Mesenchymal stem cell (in vitro differentiated cells and primary cell): Measurements from ENCODE around the gene ILRUN.

Source experiments
- DNase-seq: peaks from one replicate; pipeline ENCODE4 v3.0.0-alpha.2; 2013
- H2AFZ ChIP-seq: one replicate; pipeline ENCODE4 v1.6.1; 2013; ENCODE audit warnings: low read depth, mild to moderate bottlenecking, control low read depth, inconsistent platforms, low read length, moderate library complexity
- H2AK5ac ChIP-seq: 2 replicates; pipeline ENCODE4 v1.6.1; 2013; ENCODE audit warnings: low read length, moderate library complexity, mild to moderate bottlenecking, inconsistent platforms; ENCODE audit not compliant: severe bottlenecking
- H2BK120ac ChIP-seq: one replicate; pipeline ENCODE4 v1.6.1; 2013; ENCODE audit warnings: low read depth, mild to moderate bottlenecking, inconsistent platforms, low read length, moderate library complexity
- H2BK12ac ChIP-seq, 2 experiments: one replicate each; pipeline ENCODE4 v1.6.1; 2013; ENCODE audit warnings: inconsistent platforms in 2 of 2, low read length in 2 of 2, mild to moderate bottlenecking in 2 of 2, moderate library complexity in 2 of 2, control low read depth in 1 of 2
- H2BK15ac ChIP-seq: one replicate; pipeline ENCODE4 v1.6.1; 2013; ENCODE audit warnings: mild to moderate bottlenecking, low read depth, inconsistent platforms; ENCODE audit not compliant: poor library complexity, severe bottlenecking
- H2BK5ac ChIP-seq: 2 replicates; pipeline ENCODE4 v1.6.1; 2013; ENCODE audit warnings: low read depth, mild to moderate bottlenecking, low read length, control low read depth, inconsistent platforms; ENCODE audit not compliant: poor library complexity, severe bottlenecking
- H3K14ac ChIP-seq, 2 experiments: one replicate each; pipeline ENCODE4 v1.6.1; 2013; ENCODE audit warnings: inconsistent platforms in 2 of 2, low read length in 2 of 2, control low read depth in 1 of 2, mild to moderate bottlenecking in 1 of 2, moderate library complexity in 1 of 2
- H3K18ac ChIP-seq, 2 experiments: one replicate each; pipeline ENCODE4 v1.6.1; 2013; ENCODE audit warnings: inconsistent platforms in 2 of 2, low read length in 2 of 2, control low read depth in 1 of 2, low read depth in 1 of 2, mild to moderate bottlenecking in 1 of 2
- H3K23ac ChIP-seq, 2 experiments: one replicate each; pipeline ENCODE4 v1.6.1; 2013; ENCODE audit warnings: inconsistent platforms in 2 of 2, low read length in 2 of 2, mild to moderate bottlenecking in 2 of 2, moderate library complexity in 2 of 2, control low read depth in 1 of 2
- H3K27ac ChIP-seq: 2 replicates; pipeline ENCODE4 v1.5.1; 2013; ENCODE audit warnings: mild to moderate bottlenecking, moderate library complexity, low read length, control low read depth, inconsistent platforms; ENCODE audit not compliant: poor library complexity, severe bottlenecking
- H3K27me3 ChIP-seq, 2 experiments: 2 replicates each; pipeline versions ENCODE4 v1.6.1 to v1.7.0; 2013; ENCODE audit warnings: low read length in 2 of 2, mild to moderate bottlenecking in 2 of 2, moderate library complexity in 2 of 2, control low read depth in 1 of 2, inconsistent platforms in 1 of 2; ENCODE audit not compliant: control insufficient read depth in 1 of 2, insufficient read depth in 1 of 2
- H3K36me3 ChIP-seq, 2 experiments: 2 replicates each; pipeline versions ENCODE4 v1.6.1 to v1.7.0; 2013; ENCODE audit warnings: low read length in 2 of 2, control low read depth in 1 of 2, inconsistent platforms in 1 of 2, low read depth in 1 of 2, mild to moderate bottlenecking in 1 of 2; ENCODE audit not compliant: insufficient read depth in 2 of 2, control insufficient read depth in 1 of 2
- H3K4ac ChIP-seq, 2 experiments: one replicate each; pipeline ENCODE4 v1.6.1; 2013; ENCODE audit warnings: inconsistent platforms in 2 of 2, low read length in 2 of 2, mild to moderate bottlenecking in 2 of 2, moderate library complexity in 2 of 2, control low read depth in 1 of 2, low read depth in 1 of 2
- H3K4me1 ChIP-seq: 2 replicates; pipeline ENCODE4 v1.6.1; 2013; ENCODE audit warnings: low read depth, low read length, control low read depth; ENCODE audit not compliant: control insufficient read depth, insufficient read depth
- H3K4me2 ChIP-seq: 2 replicates; pipeline ENCODE4 v1.6.1; 2013; ENCODE audit warnings: low read length, mild to moderate bottlenecking, inconsistent platforms; ENCODE audit not compliant: poor library complexity, severe bottlenecking
- H3K4me3 ChIP-seq, 2 experiments: 2 replicates each; pipeline versions ENCODE4 v1.5.1 to v1.7.0; 2013; ENCODE audit warnings: low read length in 2 of 2, mild to moderate bottlenecking in 2 of 2, control low read depth in 1 of 2, low read depth in 1 of 2; ENCODE audit not compliant: insufficient read depth in 1 of 2
- H3K79me1 ChIP-seq: replicated peaks from 2 replicates; pipeline ENCODE4 v1.6.1; 2013; ENCODE audit warnings: mild to moderate bottlenecking, control low read depth, low read length, inconsistent platforms; ENCODE audit not compliant: poor library complexity, severe bottlenecking
- H3K9ac ChIP-seq: 2 replicates; pipeline ENCODE4 v1.7.0; 2013; ENCODE audit warnings: mild to moderate bottlenecking, low read length, moderate library complexity
- H3K9me3 ChIP-seq: 2 replicates; pipeline ENCODE4 v1.7.0; 2013; ENCODE audit warnings: mild to moderate bottlenecking, low read length; ENCODE audit not compliant: control insufficient read depth
- H4K8ac ChIP-seq: one replicate; pipeline ENCODE4 v1.6.1; 2013; ENCODE audit warnings: inconsistent platforms, mild to moderate bottlenecking, low read length, moderate library complexity
- H4K91ac ChIP-seq: one replicate; pipeline ENCODE4 v1.6.1; 2013; ENCODE audit warnings: mild to moderate bottlenecking, low read length, inconsistent platforms
- WGBS: methylation state at CpG from one replicate; pipeline ENCODE4 v1.1.7; 2013; ENCODE audit warnings: mixed read lengths; 5-methylcytosine and 5-hydroxymethylcytosine counted together

ILRUN gene

DNA sequence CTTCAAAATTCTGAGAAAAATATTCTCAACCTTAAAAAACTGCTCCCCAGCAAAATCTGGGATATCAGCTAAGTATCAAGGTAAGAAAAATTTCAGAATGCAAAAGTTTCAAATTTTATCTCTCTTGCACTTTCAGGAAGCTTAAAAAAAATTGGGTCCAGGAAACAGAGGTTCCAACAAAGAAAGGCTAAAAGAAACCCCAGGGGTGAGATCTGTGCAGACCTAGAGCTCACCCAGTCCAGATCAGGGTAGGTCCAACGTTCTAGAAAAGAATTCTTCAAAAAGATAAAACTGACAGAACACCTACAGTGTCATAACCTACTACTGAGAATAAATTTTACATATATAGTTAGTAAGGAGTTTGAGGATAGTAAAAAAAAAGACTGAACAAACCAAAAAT lies 23.5 kb downstream of the ILRUN start:
- Histone ChIP-seq H3K9me3 (no peaks in the 10 kb centered on the region), H2AFZ (no peak overlapping the region), H2AK5ac (no peak overlapping the region), H2BK120ac (no peak overlapping the region), H3K79me1 (peaks cover 30% of the 10 kb centered on the region), H4K91ac (no peak overlapping the region), H3K36me3 (no peaks in the 10 kb centered on the region), H2BK5ac (no peak overlapping the region), H3K4me3 (no peak overlapping the region), H2BK12ac (no peak overlapping the region), H3K23ac (no peak overlapping the region), H3K18ac (no peak overlapping the region), H3K4me1 (peaks cover 10% of the 10 kb centered on the region), H3K9ac (peak overlapping the region; percentile 63), H4K8ac (no peak overlapping the region), H3K27ac (no peak overlapping the region), H3K27me3 (no peaks in the 10 kb centered on the region), H3K4me2 (no peak overlapping the region), H3K4ac (no peak overlapping the region), H3K14ac (peak overlapping the region in 1 of 2 experiments; percentile 38), H2BK15ac (no peak overlapping the region)
- WGBS = no CpG with 5 or more reads among the region's 1 CpG
- no peak for DNase-seq

DNA sequence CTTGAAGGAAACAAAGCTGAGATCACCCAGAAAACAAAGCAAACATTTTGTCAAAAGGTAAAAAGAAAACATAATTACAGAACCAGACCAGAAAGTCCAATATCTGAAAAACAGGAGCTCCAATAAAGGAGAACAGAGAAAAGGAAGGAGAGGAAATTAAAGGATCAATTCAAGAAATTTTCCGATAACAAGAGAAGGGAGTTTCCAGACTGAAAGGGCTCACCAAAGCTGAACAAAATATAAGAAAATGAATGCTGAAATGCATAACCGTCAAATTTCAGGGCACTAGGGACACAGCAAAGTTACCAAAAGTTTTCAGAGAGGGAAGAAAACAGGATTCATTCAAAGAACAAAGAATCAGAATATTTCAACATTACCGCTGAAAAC lies 23.9 kb downstream of the ILRUN start:
- no peak overlapping the region for H4K8ac ChIP-seq
- no peak overlapping the region for H2BK15ac ChIP-seq
- DNase-seq = no peak
- H2AK5ac ChIP-seq = no peak overlapping the region
- H3K4me1 ChIP-seq = peaks cover 10% of the 10 kb centered on the region
- H3K14ac ChIP-seq = no peak overlapping the region
- no peak overlapping the region for H2BK120ac ChIP-seq
- H4K91ac ChIP-seq = no peak overlapping the region
- no peak overlapping the region for H2BK5ac ChIP-seq
- no peak overlapping the region for H2BK12ac ChIP-seq
- H3K18ac ChIP-seq = no peak overlapping the region
- no peaks in the 10 kb centered on the region for H3K9me3 ChIP-seq
- no peak overlapping the region for H2AFZ ChIP-seq
- peaks cover 29% of the 10 kb centered on the region for H3K79me1 ChIP-seq
- no peak overlapping the region for H3K27ac ChIP-seq
- no peaks in the 10 kb centered on the region for H3K27me3 ChIP-seq
- H3K36me3 ChIP-seq = no peaks in the 10 kb centered on the region
- WGBS = 98% methylated on average over 2 of the region's 3 CpGs
- no peak overlapping the region for H3K23ac ChIP-seq
- H3K9ac ChIP-seq = peak overlapping the region; percentile 63
- H3K4me3 ChIP-seq = no peak overlapping the region
- no peak overlapping the region for H3K4ac ChIP-seq
- no peak overlapping the region for H3K4me2 ChIP-seq

DNA sequence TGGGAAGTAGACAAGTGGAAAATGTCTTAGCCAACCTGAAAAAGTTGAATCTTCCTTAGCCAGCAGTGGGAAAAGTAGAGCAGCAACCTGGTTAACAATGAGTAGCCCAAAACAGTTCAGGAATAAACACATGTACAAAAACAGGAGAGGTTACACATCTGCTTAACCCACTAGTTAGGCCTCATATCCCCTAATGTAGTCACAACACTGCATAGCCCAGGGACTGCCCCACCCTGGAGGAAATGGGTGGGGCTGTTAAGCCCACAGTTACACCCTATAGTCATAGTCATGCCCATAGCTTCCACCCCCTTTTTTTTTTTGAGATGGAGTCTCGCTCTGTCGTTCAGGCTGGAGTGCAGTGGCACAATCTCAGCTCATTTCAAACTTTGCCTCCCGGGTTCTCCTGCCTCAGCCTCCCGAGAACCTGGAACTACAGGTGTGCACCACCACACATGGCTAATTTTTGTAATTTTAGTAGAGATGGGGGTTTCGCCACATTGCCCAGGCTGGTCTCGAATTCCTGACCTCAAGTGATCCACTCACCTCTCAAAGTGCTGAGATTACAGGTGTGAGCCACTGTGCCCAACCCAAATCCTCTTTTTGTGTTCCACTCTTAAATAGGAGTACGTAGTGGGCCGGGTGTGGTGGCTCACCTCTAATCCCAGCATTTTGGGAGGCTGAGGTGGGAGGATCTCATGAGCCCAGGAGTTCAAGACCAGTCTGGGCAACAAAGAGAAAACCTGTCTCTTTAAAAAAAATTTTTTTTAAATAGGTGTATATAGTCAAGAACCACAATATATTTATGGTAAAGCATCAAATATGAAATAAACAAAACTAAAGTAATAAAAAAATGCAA lies 24.5 kb downstream of the ILRUN start:
- H3K23ac ChIP-seq = no peak overlapping the region
- H2AFZ ChIP-seq = no peak overlapping the region
- H2BK120ac ChIP-seq = no peak overlapping the region
- no peak overlapping the region for H3K4me2 ChIP-seq
- peaks cover 10% of the 10 kb centered on the region for H3K4me1 ChIP-seq
- H3K4me3 ChIP-seq = peak overlapping the region in 1 of 2 experiments; percentile 6
- H3K27ac ChIP-seq = no peak overlapping the region
- peak overlapping the region; percentile 73 for H2AK5ac ChIP-seq
- H3K27me3 ChIP-seq = no peaks in the 10 kb centered on the region
- no peak overlapping the region for H4K91ac ChIP-seq
- H2BK15ac ChIP-seq = no peak overlapping the region
- peak overlapping the region in 1 of 2 experiments; percentile 55 for H3K14ac ChIP-seq
- peak overlapping the region; percentile 63 for H3K9ac ChIP-seq
- peak overlapping the region in 1 of 2 experiments; percentile 39 for H2BK12ac ChIP-seq
- DNase-seq = peak; percentile 39
- no peaks in the 10 kb centered on the region for H3K9me3 ChIP-seq
- WGBS = 94% methylated on average over 7 of the region's 8 CpGs
- peaks cover 27% of the 10 kb centered on the region for H3K79me1 ChIP-seq
- no peak overlapping the region for H4K8ac ChIP-seq
- H3K18ac ChIP-seq = peak overlapping the region in 1 of 2 experiments; percentile 12
- H2BK5ac ChIP-seq = no peak overlapping the region
- peak overlapping the region in 1 of 2 experiments; percentile 28 for H3K4ac ChIP-seq
- no peaks in the 10 kb centered on the region for H3K36me3 ChIP-seq

DNA sequence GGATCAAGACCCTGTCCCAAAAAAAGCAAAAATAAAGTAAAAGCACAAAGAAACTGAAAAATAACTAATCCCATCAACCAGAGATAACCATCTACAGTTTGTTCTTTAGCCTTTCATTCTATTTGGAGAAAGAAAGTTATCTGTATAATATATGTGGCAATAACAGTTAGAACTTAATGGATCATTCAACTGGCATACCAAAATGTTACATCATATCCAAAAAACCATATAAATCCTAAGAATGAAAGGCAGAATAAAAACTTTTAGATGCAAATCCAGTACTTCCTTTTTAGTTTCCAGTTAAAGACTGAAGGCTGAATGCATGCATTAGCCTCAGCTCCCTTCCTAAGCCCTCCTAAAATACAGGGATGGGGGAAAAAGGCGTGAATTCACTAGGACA lies 25.2 kb downstream of the ILRUN start:
- H3K14ac ChIP-seq = no peak overlapping the region
- H2BK5ac ChIP-seq = no peak overlapping the region
- H3K9ac ChIP-seq = peak overlapping the region; percentile 63
- H3K4me2 ChIP-seq = no peak overlapping the region
- peak; percentile 27 for DNase-seq
- no peak overlapping the region for H3K27ac ChIP-seq
- H2BK120ac ChIP-seq = no peak overlapping the region
- 92% methylated on average over 1 of the region's 1 CpG for WGBS
- H3K79me1 ChIP-seq = peaks cover 23% of the 10 kb centered on the region
- H3K27me3 ChIP-seq = no peaks in the 10 kb centered on the region
- H3K36me3 ChIP-seq = no peaks in the 10 kb centered on the region
- H2BK15ac ChIP-seq = no peak overlapping the region
- peak overlapping the region in 1 of 2 experiments; percentile 24 for H3K18ac ChIP-seq
- no peak overlapping the region for H3K23ac ChIP-seq
- H3K4me3 ChIP-seq = peak overlapping the region in 1 of 2 experiments; percentile 6
- no peak overlapping the region for H3K4ac ChIP-seq
- no peak overlapping the region for H2BK12ac ChIP-seq
- H2AFZ ChIP-seq = no peak overlapping the region
- no peaks in the 10 kb centered on the region for H3K9me3 ChIP-seq
- H2AK5ac ChIP-seq = no peak overlapping the region
- H4K8ac ChIP-seq = no peak overlapping the region
- H3K4me1 ChIP-seq = peaks cover 10% of the 10 kb centered on the region
- no peak overlapping the region for H4K91ac ChIP-seq
